Activated CD8-positive, alpha-beta memory T cell treated with anti-CD3 and anti-CD28 coated beads for 48 hours (primary cell): ENCODE measurements around the gene CPSF4.
"Not testable (repeated sequence)": the region's sequence is repeated elsewhere in the genome, so short reads cannot be mapped to it uniquely, and the experiment has no call there.

ENCODE experiments used
- DNase-seq, 3 experiments: peaks; one replicate each; pipeline ENCODE4 v3.0.0-alpha.2; 2020; ENCODE audit warnings: low read depth in 2 of 3, low spot score in 2 of 3

CPSF4 gene

DNA sequence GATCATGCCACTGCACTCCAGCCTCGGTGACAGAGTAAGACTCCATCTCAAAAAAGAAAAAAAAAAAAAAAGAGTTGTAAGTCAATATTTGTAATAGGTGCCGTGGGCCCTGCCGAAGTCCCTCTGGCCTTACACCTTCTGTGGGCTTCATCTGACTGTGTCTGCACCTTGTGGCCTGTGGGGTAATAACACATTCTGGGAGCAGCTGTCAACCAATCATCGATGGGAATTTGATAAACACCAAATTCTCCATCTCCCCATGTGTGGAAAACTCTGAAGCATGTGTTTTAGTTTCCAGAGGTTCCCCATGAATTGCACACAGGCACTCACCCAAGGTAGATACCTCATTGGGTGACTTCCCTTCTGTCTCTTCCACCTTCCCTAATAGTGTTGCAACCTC is 50.5 kb downstream of the CPSF4 start:
- DNase-seq: no peak

DNA sequence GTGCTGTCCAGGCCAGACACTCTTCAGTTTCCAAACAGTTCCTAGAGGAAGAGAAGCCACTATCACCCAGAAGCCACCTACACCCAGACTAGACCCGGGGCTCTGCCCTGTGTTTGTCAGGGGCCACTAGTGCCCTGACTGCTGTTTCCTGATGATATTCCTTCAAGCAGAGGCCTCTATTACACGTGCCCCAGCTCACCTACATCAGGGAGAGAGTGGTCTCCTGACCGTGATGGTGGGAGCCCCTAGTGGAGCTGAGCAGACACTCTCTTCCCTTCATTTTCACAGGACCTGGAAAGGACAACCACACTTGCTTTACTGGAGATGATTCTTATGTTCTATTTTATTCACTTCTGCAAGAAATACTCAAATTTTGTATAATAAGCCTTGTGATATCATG is 52.1 kb downstream of the CPSF4 start:
- no peak for DNase-seq

DNA sequence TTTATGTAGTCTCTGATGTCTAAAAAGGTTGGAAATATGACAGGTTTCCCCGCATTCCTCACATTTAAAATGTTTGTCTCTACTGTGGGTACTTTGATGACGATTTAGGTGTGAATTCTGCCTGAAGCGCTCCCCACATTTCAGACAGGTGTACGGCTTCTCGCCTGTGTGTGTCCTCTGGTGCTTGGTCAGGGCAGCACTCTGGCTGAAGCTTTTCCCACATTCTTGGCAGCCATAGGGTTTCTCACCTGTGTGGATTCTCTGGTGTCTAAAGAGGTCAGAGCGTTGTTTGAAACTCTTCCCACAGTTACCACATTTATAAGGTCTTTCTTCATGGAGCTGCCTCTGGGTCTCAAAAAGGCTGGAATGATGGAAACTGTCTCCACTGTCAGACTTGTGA is 55.1 kb downstream of the CPSF4 start:
- DNase-seq: no peak

DNA sequence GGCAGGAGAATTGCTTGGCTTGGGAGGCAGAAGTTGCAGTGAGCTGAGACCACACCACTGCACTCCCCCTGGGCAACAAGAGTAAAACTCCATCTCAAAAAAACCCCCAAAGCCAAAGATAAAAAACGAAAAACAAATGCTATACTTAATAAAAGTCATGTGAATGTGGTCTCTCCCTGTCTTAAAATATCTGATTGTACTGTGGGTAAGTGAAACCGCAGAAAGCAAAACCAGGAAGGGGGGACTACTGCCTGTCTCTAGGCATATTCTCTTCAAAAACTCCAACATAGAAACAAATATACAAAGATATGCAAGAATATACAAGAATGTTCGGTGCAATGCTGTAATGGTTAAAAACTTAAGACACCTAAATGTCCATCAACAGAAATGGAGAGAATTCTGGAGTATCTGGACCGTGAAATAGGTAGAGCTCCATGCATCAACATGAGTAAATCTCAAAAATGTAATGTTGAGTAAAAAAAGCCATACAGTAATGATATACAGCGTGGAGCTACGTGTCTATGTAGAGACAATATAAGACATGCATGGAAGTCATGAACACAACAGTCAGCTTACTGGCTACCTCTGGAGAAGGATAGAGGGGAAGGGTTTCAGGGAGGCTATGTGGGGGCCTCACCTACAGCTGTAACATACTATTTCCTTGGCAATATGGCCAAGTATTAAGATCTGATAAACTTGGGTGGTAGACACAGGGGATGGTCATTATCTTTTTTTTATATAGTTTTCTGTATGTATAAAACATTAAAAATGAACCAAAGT is 59.2 kb downstream of the CPSF4 start:
- no peak for DNase-seq

DNA sequence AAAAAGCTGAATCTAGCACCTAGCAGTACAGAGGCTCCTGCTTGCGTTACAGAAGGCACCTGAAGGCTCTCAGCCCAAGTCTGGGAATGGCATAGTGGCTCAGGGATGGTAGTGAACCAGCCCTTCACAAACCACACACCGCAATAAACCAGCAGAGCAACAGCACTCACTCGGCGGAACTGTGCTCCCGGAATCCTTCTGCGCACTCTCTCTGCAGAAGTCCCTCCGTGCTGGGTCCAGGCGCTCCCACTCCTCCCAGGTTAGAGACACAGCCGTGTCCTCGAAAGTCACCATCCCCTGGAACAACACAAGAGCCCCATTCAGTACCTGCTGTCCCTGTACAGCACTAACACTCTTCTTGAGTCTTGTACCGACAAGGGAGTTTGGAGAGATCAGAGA is 59.8 kb downstream of the CPSF4 start:
- no peak for DNase-seq

DNA sequence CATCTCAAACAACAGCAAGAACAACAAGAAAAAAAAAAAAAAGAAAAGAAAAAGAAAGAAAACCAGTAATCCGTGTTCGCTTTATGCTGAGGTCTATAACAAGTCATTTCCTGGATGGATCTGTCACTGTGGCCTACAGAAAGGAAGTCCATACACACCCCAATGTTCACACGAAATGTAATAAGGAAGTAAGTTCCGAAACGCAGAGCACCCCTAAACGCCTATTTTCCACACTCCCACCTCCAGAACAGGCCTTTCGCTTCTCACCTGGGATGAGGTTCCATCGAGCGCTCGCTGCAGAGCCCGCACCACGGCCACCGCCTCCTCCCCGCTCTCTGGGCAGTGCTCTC is 60.6 kb downstream of the CPSF4 start:
- DNase-seq: no peak

DNA sequence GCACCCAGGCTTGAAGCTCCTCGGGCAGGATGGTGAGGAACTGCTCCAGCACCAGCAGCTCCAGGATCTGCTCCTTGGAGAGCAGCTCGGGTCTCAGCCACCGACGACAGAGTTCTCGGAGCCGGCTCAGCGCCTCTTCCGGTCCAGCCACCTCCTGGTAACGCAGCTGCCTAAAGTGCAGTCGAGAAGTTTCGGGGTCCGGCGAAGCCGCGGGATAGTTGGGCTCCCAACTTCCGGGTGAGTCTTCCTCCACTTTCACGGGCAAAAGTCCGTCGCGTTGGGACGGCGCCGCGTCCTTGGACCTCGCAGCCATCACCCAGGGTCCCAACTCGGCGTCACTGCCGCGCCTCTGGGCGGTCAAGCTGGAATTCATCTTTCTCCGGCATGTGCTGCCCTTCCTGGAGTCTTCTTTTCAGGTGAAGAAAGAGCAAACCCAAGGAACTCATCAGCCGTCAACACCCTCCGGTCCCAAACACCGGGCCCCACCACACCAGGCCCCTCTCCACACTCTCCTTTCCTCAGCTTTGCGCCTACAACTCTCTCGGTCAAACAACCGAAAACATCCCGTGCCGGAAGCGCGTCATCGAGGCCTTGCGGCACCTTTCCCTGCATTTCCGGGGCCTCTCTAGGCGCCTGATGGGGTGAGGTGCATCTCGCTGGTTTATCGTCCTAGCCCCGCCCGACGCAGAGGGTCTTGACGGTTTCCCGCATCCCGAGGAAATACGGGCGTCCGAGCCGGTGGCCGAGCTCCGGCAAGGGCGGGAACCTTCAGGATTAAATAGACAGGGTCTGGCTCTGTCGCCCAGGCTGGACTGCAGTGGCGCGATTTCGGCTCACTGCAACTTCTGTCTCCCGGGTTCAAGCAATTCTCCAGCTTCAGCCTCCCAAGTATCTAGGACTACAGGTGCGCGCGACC is 61.2 kb downstream of the CPSF4 start, which contains the start of gene ZNF394:
Gene ZNF394, minus strand, starts transcription at position 561 of the 916 bp plus-strand sequence. Its CDS starts 188 bp downstream, at position 373.
- DNase-seq: peak; percentile 63 to 75 (median 66)

DNA sequence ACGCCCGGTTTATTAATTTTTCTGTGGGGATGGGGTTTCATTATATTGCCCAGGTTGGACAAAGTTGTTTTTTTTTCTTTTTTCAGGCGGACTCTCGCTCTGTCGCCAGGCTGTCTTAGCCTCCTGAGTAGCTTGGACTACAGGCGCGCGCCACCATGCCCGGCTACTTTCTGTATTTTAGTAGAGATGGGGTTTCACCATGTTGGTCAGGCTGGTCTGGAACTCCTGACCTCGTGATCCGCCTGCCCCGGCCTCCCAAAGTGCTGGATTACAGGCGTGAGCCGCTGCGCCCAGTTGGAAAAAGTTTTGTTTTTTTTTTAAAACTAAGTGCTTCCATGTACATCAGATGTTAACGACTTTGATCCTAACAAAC is 61.9 kb downstream of the CPSF4 start:
- no peak for DNase-seq

DNA sequence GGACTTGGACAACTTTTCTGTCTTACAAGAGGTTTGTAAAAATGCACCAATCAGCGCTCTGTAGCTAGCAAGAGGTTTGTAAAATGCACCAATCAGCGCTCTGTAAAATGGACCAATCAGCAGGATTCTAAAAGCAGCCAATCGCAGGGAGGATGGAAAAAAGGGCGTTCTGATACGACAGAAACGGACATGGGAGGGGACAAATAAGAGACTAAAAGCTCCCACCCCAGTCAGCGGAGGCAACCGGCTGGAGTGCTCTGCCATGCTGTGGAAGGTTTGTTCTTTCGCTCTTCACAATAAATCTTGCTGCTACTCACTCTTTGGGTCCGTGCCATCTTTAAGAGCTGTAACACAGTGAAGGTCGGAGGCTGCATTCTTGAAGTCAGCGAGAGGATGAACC is 62.5 kb downstream of the CPSF4 start:
- DNase-seq: not testable (repeated sequence)

DNA sequence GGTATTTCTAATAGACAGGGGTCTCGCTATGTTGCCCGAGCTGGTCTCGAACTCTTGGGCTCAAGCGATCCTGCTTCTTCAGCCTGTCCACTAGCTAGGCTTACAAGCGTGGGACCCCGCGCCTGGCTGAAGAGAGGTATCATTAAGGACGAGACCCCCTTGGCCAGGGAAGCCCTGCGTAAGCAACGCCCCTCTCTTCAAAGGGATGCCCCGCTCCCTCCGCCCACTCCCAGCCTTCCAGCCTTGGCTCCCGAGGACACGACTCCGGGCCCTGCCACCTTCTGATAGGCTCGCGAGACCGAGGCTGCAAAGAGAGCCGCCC is 65.5 kb downstream of the CPSF4 start:
- no peak for DNase-seq

DNA sequence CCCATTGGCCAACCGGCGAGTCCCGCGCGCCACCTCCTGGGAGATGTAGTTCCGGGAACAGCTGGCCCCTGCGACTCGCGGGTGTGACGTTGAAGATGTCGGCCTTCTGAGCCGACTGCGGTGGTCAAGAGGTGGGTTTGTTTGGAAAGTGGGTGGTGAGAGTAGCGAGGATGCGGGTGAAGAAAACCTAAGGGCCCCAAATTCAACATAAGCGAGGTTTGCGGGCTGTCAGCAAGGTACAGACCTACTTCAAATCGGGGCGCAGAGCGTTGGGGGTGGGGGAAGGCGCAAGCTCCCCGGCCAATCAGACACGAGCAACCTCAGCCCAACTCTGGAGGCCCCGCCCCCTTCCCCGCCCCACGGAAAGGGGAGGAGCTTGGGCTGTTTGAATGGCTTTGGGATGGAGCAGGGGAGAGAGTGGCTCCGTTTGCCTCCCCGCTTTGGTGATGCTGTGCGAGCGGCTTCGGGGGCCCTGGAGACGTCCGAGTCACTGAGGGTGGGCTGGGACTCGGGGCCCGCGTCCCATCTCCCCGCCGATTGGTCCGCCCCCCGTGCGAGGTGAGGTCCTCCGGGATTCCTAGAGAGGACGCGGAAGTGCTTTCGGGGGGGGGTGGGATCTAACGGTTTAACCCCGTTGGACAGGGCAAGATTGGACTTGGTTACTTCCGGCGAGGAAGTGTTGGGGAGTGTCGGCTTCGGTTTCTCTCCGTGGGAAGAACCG is 66.0 kb downstream of the CPSF4 start, which contains the start of gene ZKSCAN5:
Gene ZKSCAN5, plus strand, starts transcription at position 60 of the 721 bp plus-strand sequence. CDS start 1,383 bp downstream, outside the sequence.
- peak; percentile 90 to 98 (median 91) for DNase-seq

DNA sequence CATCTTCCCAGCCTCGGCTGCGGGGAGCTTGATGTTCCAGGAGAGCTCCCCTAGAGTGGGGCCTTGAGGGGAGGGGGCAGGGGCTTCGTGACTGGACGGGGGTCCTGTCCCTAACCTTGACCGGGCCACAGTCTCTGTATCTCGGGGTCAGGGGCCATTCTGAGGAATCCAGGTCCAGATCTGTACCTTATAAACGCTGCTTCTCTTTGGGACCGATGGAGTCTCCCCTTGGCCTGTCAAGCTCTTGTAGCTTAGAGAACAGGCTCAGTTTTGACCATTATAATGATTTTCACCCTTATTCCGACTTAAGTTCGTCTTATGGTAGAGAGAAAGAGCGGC is 66.5 kb downstream of the CPSF4 start:
- DNase-seq: no peak
